Endodermal cell (in vitro differentiated cells): ENCODE measurements around the gene S100Z. TPM values are rescaled to one million over a fixed set of nuclear protein-coding genes. Genes with fewer than 3 reads are reported as not detected.

Experiments
- DNase-seq: peaks from one replicate; pipeline ENCODE4 v3.0.0-alpha.2; 2017
- H3K27ac ChIP-seq: 2 replicates; pipeline ENCODE4 v1.5.1; 2013; ENCODE audit warnings: mild to moderate bottlenecking, low read depth, low read length, moderate library complexity
- H3K27me3 ChIP-seq: 2 replicates; pipeline ENCODE4 v1.6.1; 2013; ENCODE audit warnings: mild to moderate bottlenecking, low read length, moderate library complexity; ENCODE audit not compliant: insufficient read depth, control insufficient read depth, poor library complexity, severe bottlenecking
- H3K36me3 ChIP-seq: 2 replicates; pipeline ENCODE4 v1.7.0; 2013; ENCODE audit warnings: mild to moderate bottlenecking, low read length, moderate library complexity; ENCODE audit not compliant: control insufficient read depth, insufficient read depth
- H3K4me1 ChIP-seq: one replicate; pipeline ENCODE4 v1.7.0; 2013; ENCODE audit warnings: low read length; ENCODE audit not compliant: control insufficient read depth, insufficient read depth
- H3K4me3 ChIP-seq: 2 replicates; pipeline ENCODE4 v1.5.1; 2013; ENCODE audit warnings: mild to moderate bottlenecking, low read length, moderate library complexity
- H3K9ac ChIP-seq: 2 replicates; pipeline ENCODE4 v1.6.1; 2013; ENCODE audit warnings: mild to moderate bottlenecking, low read length, moderate library complexity; ENCODE audit not compliant: poor library complexity, severe bottlenecking; ENCODE audit errors: extremely low read depth
- H3K9me3 ChIP-seq: 2 replicates; pipeline ENCODE4 v1.6.1; 2013; ENCODE audit warnings: mild to moderate bottlenecking, low read length, moderate library complexity; ENCODE audit not compliant: control insufficient read depth
- H3K27ac Mint-ChIP-seq: 2 replicates; pipeline ENCODE4 v1.8.0; 2020; ENCODE audit warnings: mixed read lengths
- H3K27me3 Mint-ChIP-seq: 2 replicates; pipeline ENCODE4 v1.8.0; 2021; ENCODE audit warnings: mild to moderate bottlenecking, mixed read lengths; ENCODE audit not compliant: insufficient read depth
- H3K36me3 Mint-ChIP-seq: 2 replicates; pipeline ENCODE4 v1.8.0; 2020; ENCODE audit warnings: low read depth, mixed read lengths
- H3K4me1 Mint-ChIP-seq: 2 replicates; pipeline ENCODE4 v1.8.0; 2020; ENCODE audit warnings: mixed read lengths
- H3K4me3 Mint-ChIP-seq: 2 replicates; pipeline ENCODE4 v1.8.0; 2020; ENCODE audit warnings: mild to moderate bottlenecking, moderate library complexity, mixed read lengths
- H3K9me3 Mint-ChIP-seq: 2 replicates; pipeline ENCODE4 v1.8.0; 2020; ENCODE audit warnings: mild to moderate bottlenecking, mixed read lengths
- CTCF ChIP-seq: fragments of 200-600 bp; sonication (generic); conservative IDR thresholded peaks from 2 replicates; pipeline ENCODE4 v1.5.0; 2021; ENCODE audit warnings: antibody characterized with exemption, mild to moderate bottlenecking
- WGBS, 2 experiments: methylation state at CpG; one replicate each; pipeline versions ENCODE4 v1.1.5 to v1.1.7; 2013; ENCODE audit warnings: missing lambda C conversion rate in 2 of 2, mixed read lengths in 1 of 2; ENCODE audit not compliant: insufficient coverage in 1 of 2, insufficient read length in 1 of 2; 5-methylcytosine and 5-hydroxymethylcytosine counted together
- total RNA-seq, 2 donors: library from RNA; stranded (reverse); fragmentation: NEBNext Ultra II Directional in 1 of 2; extraction: Animal tissue kit (Norgen Biotek cat#: 25700) in 1 of 2; gene quantifications; 2 replicates in 1 of 2; 3 replicates in 1 of 2; pipeline ENCODE4 v1.2.1, GENCODE V29; 2021

Gene S100Z
- total RNA-seq, 2 donors from 2014 or later, result 17.2 to 18.3 TPM

DNA sequence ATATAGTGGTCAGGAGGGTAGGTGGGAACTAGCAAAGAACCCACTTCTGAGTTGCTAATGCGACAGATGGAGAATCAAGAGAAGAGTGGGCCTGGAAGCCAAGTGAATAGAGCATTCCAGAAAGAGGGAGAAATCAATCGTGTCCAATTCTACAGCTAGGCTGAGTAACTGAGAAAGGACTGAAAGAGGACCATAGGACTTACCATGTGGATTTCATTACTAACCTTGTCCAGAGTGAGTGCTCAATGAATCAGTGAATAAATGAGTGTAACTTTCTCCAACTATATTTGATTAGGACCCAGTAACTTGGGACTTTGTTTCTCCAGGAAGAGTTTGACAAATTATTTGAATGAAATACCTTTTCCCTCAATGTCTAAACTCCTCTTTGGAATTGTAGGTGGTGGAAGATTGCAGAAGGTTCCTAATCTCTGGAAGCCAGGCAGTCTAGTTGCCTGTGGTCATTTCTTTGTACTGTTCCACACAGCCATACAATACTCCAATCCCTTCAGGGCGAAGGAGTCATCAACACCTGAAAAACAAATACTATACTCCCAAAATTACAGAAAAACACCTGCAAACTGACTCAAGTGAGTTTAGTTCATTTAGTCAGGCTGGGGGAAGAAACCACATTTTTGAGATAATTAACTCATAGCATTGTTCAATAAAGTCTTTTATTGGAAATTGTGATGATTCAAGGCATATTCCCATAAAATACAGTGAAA is 33.5 kb upstream of the S100Z start:
- Histone ChIP-seq H3K9ac (no peak overlapping the region), H3K36me3 (no peaks in the 10 kb centered on the region), H3K4me3 (no peak overlapping the region), H3K27ac (no peak overlapping the region), H3K9me3 (no peaks in the 10 kb centered on the region), H3K27me3 (peaks cover 27% of the 10 kb centered on the region), H3K4me1 (no peaks in the 10 kb centered on the region)
- Mint-ChIP-seq H3K4me3 (no peak overlapping the region), H3K9me3 (peaks cover 9% of the 10 kb centered on the region), H3K4me1 (peaks cover 20% of the 10 kb centered on the region), H3K27ac (no peak overlapping the region), H3K36me3 (no peaks in the 10 kb centered on the region), H3K27me3 (peaks cover 42% of the 10 kb centered on the region)
- TF ChIP-seq CTCF, result no peak
- 89 to 100% methylated on average over 3 of the region's 3 CpGs for WGBS, 2 experiments
- no peak for DNase-seq

DNA sequence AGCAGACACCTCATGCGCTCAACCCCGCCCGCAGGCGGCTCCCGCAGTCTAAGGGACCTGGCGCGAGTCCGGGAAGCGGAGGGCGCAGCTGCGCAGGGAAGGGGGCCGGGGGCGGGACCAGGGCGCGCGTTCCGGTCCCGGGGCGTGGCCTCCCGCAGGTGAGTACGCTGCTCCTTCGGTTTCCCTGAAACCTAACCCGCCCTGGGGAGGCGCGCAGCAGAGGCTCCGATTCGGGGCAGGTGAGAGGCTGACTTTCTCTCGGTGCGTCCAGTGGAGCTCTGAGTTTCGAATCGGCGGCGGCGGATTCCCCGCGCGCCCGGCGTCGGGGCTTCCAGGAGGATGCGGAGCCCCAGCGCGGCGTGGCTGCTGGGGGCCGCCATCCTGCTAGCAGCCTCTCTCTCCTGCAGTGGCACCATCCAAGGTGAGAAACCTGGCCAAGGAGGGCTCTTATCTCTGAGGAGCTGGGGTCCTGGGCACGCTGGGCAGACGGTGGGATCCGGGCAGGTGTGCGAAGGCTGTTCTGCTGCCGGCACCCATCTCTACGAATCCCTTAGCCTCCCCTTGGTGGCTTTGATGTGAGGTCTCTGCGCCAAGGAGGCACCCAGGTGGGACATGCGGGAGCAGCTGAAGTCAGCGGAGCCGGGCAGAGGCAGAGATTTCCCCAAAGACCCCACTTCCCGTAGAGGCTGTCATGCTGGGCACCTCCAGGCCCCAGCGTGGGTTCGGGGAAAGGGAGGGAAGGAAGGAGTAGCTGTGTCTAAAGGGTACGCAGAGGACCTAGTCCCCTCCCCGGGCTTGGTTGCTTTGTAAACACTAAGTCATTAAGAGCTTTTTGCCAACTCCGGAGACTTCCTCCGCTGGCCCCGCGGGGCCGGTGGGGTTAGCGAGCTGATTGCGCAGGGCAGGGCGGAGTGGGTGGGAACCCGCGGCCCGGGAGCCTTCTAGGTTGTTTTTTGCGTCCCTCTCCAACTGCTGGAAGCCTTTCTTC is 30.7 kb upstream of the S100Z start, which contains the start of gene F2RL1:
Gene F2RL1, plus strand, starts transcription at position 187 of the 988 bp plus-strand sequence. Its CDS starts 153 bp downstream, at position 340.
- peak within 1 kb of the TSS; percentile 94 for H3K27ac Mint-ChIP-seq
- DNase-seq, result peak; percentile 98
- Histone ChIP-seq H3K36me3 (no peaks in the 10 kb centered on the region), H3K9ac (peak within 1 kb of the TSS; percentile 57), H3K4me3 (peak within 1 kb of the TSS; percentile 91), H3K27ac (no peak within 1 kb of the TSS), H3K27me3 (peaks cover 27% of the 10 kb centered on the region), H3K9me3 (no peaks in the 10 kb centered on the region), H3K4me1 (no peaks in the 10 kb centered on the region)
- peaks cover 21% of the 10 kb centered on the region for H3K4me1 Mint-ChIP-seq
- no peaks in the 10 kb centered on the region for H3K9me3 Mint-ChIP-seq
- no peak for TF ChIP-seq CTCF
- H3K27me3 Mint-ChIP-seq, result peaks cover 41% of the 10 kb centered on the region
- peak within 1 kb of the TSS; percentile 80 for H3K4me3 Mint-ChIP-seq
- peaks cover 5% of the 10 kb centered on the region for H3K36me3 Mint-ChIP-seq
- 1% methylated on average over 33 to 72 of the region's 72 CpGs for WGBS, 2 experiments

- Histone ChIP-seq H3K4me1 (no peaks in the 10 kb centered on the region), H3K9ac (peak overlapping the region; percentile 27), H3K27ac (no peak overlapping the region), H3K4me3 (peak overlapping the region; percentile 91), H3K9me3 (no peaks in the 10 kb centered on the region), H3K27me3 (peaks cover 27% of the 10 kb centered on the region), H3K36me3 (no peaks in the 10 kb centered on the region)
- 12 to 26% methylated on average over 10 to 31 of the region's 31 CpGs for WGBS, 2 experiments
- peaks cover 39% of the 10 kb centered on the region for H3K27me3 Mint-ChIP-seq
- H3K4me3 Mint-ChIP-seq, result peak overlapping the region; percentile 80
- TF ChIP-seq CTCF, result no peak
- no peaks in the 10 kb centered on the region for H3K9me3 Mint-ChIP-seq
- peaks cover 5% of the 10 kb centered on the region for H3K36me3 Mint-ChIP-seq
- peaks cover 21% of the 10 kb centered on the region for H3K4me1 Mint-ChIP-seq
- DNase-seq, result peak; percentile 79
- H3K27ac Mint-ChIP-seq, result peak overlapping the region; percentile 64
Measured at GRCh38 chr5:76819851-76820525, 29.8 kb upstream of the S100Z start.
